Skin epidermis (tissue), 12 donors: ENCODE results near the gene ZFX.
"Not testable (repeated sequence)": the region's sequence is repeated elsewhere in the genome, so short reads cannot be mapped to it uniquely, and the experiment has no call there.

ENCODE experiments used
- H3K27ac ChIP-seq, 21 experiments: fragments of 200-600 bp; sonication (generic) in 11 of 21; one replicate each; pipeline ENCODE4 v1.5.0; 2020; ENCODE audit warnings: mild to moderate bottlenecking in 3 of 21, inconsistent platforms in 2 of 21, moderate library complexity in 2 of 21
- H3K4me3 ChIP-seq, 7 experiments: fragments of 200-600 bp; sonication (generic) in 2 of 7; one replicate each; pipeline ENCODE4 v1.5.0; 2020; ENCODE audit warnings: inconsistent platforms in 2 of 7, mild to moderate bottlenecking in 2 of 7, moderate library complexity in 1 of 7

The ZFX gene

DNA sequence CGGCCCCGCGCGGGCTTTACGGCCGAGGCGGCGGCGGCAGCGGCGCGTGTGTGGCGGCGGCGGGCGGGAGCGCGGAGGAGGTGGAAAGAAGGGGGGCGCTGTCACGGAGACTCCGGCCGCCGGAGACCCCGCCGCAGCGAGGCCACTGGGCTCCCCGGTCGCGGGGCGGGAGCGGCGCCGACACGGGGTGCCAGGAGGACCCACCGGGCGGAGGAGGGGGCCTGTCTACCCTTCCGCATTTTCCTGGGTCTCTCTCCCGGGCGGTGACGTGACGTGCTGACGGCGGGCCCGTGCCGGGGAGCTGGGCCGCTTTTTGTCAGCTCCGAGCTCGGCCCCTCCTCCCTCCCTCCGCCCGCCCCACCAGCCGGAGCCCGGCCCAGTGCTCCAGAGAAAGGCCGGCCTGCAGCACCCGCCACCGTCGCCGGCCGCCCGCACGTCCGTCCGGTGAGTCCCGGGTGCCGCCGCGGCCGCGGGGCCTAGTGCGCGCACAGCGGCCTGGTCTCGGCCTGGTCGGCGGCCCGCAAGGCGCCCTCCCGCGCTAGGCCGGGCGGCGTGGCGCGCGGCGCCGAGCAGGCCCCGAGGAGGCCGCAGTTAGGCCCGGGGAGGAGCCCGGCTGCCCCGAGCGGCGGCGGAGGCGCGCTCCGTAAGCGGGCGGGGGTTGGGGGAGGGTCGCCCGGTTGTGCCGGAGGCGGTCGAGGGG lies at the start of gene ZFX:
TSS of gene ZFX (plus strand) at position 379 of the 700 bp plus-strand sequence. CDS start 23,014 bp downstream, outside the sequence.
- Histone ChIP-seq H3K27ac (peak within 1 kb of the TSS; percentile 86 to 100 (median 97)), H3K4me3 (peak within 1 kb of the TSS; percentile 50 to 69 (median 59))

- Histone ChIP-seq H3K27ac (no peak overlapping the region), H3K4me3 (no peak overlapping the region)
These were observed 48.8 kb upstream of the ZFX start for GRCh38 chrX:24100713-24101112.

DNA sequence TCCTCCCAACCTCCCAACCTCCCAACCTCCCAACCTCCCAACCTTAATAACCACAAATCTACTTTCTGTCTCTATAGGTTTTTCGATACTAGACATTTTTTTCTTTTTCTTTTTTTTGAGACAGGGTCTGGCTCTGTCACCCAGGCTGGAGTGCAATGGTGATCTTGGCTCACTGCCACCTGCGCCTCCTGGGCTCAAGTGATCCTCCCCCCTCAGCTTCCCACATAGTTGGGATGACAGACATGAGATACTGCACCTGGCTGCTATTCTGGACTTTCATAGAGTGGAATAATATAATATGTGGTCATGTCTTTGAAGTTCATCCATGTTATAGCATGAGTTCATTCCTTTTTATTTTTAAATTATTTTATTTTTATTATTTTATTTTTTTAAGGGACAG lies 39.5 kb upstream of the ZFX start:
- no peak overlapping the region for H3K27ac ChIP-seq
- H3K4me3 ChIP-seq = no peak overlapping the region

GRCh38 chrX:24113181-24113580 lies 36.3 kb upstream of the ZFX start:
- no peak overlapping the region for H3K4me3 ChIP-seq

DNA sequence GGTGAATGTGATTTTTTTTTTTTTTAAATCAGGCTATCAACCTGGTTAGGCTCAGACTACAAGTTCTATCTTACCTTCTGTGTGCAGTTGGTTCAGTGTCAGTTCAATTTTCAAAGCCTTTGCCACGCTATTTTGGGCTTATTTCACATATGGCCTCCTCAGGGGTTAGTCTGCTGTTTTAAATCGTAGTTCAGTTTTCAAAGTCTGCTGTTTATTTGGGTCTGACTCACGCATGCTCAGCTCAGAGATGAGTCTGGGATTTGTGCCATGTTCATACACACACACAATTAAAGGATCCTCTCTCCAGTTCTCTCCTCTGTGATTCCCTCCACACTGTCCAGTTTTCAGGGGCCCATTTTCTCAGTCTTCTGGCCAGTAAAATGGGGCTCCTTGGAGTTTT lies 32.3 kb upstream of the ZFX start:
- H3K27ac ChIP-seq = peak overlapping the region in 1 of 21 experiments; percentile 13
- no peak overlapping the region for H3K4me3 ChIP-seq

More at GRCh38 chrX:24113181-24113580, 36.3 kb upstream of the ZFX start:
- no peak overlapping the region for H3K27ac ChIP-seq

DNA sequence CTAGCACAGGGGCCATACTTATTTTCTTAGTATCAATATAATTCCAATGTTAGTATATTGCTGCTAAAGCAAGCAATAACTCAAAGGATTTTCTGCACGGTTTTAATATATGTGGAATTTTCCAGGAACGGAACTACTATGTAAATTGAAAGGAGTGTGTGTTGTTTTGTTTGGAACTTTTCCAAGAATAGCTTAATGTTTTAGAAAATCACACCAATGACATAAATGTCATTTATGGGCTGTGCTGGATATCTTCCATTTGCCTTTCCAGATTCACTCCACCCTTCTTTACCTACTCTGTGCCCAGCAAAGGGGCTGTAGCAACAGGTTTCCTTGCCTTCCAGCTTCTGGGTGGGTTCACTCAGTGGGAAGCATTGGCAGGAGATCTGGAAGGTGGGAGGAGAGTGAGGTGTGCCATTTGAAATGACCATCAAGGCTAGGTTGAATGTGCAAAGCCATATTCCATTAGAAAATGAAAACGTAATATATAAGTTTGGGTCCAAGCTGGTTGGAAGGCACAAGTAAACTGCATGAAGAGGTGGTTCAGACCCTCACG lies 25.2 kb upstream of the ZFX start:
- Histone ChIP-seq H3K4me3 (no peak overlapping the region), H3K27ac (no peak overlapping the region)

DNA sequence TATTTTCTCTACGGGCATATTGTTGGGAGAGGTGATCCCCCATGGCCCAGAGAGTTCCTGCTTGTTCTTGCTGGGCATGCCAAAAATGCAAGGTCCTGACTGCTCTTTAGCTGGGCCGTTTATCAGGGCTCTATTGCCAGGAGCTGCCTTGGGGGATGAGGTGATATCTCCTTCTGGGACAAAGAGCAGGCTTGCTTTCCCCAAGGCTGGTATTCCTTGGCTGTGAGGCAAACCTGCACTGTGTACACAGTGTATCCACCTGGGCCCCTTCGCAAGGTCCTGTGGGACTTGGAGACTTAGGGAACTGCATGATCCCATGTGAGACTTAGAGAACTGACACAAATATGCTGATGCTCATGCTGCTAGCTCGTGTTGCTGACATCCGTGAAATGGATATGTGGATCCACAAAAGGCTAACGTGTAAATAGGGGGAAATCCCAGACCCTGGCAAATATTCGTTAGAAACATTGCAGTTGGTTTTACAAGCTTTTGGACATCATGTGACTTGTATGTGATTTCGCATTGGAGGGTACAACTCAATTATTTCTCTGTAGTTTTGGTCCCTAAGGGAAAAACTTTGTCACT lies 24.4 kb upstream of the ZFX start:
- no peak overlapping the region for H3K27ac ChIP-seq
- no peak overlapping the region for H3K4me3 ChIP-seq

- Histone ChIP-seq H3K27ac (no peak overlapping the region), H3K4me3 (no peak overlapping the region)
These were observed 18.1 kb upstream of the ZFX start for GRCh38 chrX:24131476-24131875.

- H3K27ac ChIP-seq = no peak overlapping the region
- no peak overlapping the region for H3K4me3 ChIP-seq
These were observed 16.2 kb upstream of the ZFX start for GRCh38 chrX:24133312-24133711.

DNA sequence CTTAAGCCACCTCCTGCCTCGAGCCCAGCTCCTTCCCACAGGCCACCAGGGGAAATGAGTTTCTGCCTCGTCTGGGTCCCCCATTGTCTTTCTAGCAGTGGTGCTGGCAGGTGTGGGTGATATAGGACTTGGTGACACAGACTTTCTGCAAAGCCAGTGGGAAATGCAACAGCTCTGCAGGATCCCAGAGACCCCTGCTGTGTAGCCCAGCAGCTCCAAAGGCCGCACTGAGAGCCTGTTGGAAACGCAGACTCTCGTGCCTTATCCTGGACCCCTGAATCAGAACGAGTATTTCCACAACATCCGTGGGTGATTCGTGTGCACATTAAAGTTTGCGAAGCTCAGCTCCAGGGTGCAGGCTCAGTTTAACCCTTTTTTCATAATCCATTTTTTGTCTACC lies 13.8 kb upstream of the ZFX start:
- H3K4me3 ChIP-seq, H3K27ac ChIP-seq: not testable (repeated sequence)

DNA sequence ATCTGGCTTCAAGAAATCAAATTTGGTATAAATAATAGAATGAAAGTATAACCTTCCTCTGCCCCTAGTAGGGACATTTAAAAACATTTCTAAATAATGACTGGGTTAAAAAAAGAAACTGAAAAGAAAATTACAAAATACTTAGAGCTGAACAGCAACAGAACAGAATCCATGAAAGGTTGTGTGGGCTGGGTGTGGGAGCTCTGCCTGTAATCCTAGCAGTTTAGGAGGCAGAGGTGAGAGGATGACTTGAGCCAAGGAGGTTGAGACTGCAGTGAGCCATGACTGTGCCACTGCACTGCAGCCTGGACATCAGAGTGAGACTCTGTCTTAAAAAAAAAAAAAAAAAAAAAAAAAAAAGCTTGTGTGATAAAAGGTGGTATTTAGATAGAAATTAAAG lies 12.3 kb upstream of the ZFX start:
- no peak overlapping the region for H3K27ac ChIP-seq
- no peak overlapping the region for H3K4me3 ChIP-seq

DNA sequence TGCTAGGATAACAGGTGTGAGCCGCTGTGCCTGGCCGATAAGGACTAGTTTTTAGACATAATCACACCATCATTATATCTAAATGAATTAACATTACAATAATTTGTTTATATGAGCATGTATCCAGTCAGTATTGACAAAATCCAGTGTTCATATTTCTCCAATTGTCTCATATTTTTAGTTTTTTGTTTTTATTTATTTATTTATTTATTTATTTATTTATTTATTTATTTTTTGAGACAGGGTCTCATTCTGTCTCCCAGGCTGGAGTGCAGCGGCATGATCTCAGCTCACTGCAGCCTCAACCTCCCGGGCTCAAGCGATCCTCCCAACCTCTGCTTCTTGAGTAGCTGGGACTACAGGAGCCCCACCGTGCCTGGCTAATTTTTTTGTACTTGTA lies 5.5 kb upstream of the ZFX start:
- not testable (repeated sequence) for H3K4me3 ChIP-seq, H3K27ac ChIP-seq

GRCh38 chrX:24144528-24144927 lies 5.0 kb upstream of the ZFX start:
- Histone ChIP-seq H3K4me3 (no peak overlapping the region), H3K27ac (no peak overlapping the region)

GRCh38 chrX:24145303-24146186 lies 4.0 kb upstream of the ZFX start:
- Histone ChIP-seq H3K27ac (peak overlapping the region in 7 of 21 experiments; percentile 14 to 99 (median 60)), H3K4me3 (no peak overlapping the region)

DNA sequence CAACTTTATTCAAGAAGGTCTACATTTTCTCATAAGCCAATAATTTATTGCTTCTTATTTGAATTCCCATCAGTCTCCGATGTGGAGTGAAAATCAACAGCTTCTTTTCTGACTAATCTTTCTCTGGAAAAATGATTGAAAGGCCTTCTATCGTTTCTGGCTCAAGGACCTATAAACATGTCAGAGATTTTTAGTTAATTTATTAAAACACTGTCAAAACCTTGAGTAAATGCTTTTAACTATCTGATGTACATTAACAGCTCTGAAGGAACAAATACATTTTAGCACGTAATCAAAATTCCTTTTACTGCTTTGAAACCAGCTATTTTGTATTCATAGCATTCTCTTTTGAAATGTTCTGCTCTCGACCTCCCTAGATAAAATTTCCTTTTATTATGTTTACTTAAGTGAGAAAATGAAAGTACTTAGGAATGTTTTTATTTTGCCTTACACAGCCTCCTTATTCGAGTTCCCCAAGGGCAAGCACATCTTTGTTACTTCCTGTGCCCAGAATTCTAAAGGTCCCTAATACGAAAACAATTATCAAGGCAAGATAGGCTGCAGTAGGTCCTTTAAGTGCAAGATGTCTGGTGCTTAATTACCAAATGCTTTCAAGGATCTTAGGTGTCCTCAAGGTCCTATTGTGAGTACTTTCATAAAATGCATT lies 3.1 kb upstream of the ZFX start:
- Histone ChIP-seq H3K27ac (peak overlapping the region in 16 of 21 experiments; percentile 19 to 99 (median 44)), H3K4me3 (no peak overlapping the region)

- Histone ChIP-seq H3K27ac (peak overlapping the region in 11 of 21 experiments; percentile 19 to 100 (median 98)), H3K4me3 (no peak overlapping the region)
These were observed 2.4 kb upstream of the ZFX start for GRCh38 chrX:24147165-24147564.

GRCh38 chrX:24148121-24148520 lies 1.4 kb upstream of the ZFX start:
- Histone ChIP-seq H3K4me3 (no peak overlapping the region), H3K27ac (peak overlapping the region in 19 of 21 experiments; percentile 33 to 100 (median 97))

DNA sequence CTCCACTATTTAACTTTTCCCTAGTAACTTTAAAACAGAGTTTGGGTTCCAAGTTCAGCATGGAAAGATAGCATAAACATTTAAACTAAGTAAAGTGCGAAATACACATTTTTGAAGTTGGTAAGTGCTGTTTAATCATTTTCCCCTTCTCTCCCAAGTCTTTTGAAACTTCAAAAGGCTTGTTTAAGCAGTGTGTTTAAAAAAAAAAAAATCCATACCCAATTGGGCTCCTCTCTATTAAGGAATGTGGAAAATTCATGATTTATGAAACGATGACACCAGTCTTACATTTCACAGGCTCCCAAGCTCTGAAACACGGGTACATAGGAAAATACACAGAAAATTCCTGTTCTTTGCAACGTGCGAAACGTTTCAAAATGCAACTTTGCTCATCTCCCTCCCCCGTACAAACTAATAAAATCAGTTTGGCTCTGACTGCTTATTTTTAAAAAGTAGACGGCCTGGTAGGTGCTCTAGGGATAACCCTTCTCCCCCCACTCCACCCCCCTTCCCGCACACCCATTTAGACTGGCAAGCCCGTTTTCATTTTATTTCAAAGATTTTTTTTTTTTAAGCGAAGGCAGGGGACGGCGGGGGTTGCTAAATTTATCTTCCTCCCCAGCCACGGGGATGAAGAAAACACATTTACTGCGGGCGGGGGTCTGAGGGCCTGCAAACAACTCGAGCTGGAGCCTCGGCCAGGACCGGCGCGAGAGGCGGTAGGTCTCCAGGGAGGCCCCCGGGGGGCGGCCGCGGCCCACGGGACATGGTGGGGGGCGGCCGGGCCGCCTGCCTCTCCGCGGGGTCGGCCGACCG lies 786 bp upstream of the ZFX start:
- peak overlapping the region; percentile 86 to 100 (median 97) for H3K27ac ChIP-seq
- H3K4me3 ChIP-seq = peak overlapping the region; percentile 50 to 69 (median 59)
